Astrocyte of the spinal cord (primary cell): ENCODE measurements around the gene ITCH.
"Not testable (repeated sequence)": the region's sequence is repeated elsewhere in the genome, so short reads cannot be mapped to it uniquely, and the experiment has no call there.

Source experiments
- DNase-seq: peaks from one replicate; pipeline ENCODE4 v3.0.0; 2011; ENCODE audit warnings: low read depth, low spot score
- H3K4me3 ChIP-seq: 2 replicates; pipeline ENCODE4 v1.5.1; 2011; ENCODE audit warnings: low read depth, mild to moderate bottlenecking, low read length, moderate library complexity
- in situ Hi-C: cut with HindIII; loops from 2 replicates; pipeline ENCODE4 v1.10.0; 2017; ENCODE audit warnings: low sequenced_read_pairs
- TF ChIP-seq, protein P1 (sequence below): IDR thresholded peaks from 2 replicates; pipeline ENCODE4 v1.5.1; 2012; ENCODE audit warnings: low read depth, mild to moderate bottlenecking, low read length, inconsistent platforms

ITCH gene

DNA sequence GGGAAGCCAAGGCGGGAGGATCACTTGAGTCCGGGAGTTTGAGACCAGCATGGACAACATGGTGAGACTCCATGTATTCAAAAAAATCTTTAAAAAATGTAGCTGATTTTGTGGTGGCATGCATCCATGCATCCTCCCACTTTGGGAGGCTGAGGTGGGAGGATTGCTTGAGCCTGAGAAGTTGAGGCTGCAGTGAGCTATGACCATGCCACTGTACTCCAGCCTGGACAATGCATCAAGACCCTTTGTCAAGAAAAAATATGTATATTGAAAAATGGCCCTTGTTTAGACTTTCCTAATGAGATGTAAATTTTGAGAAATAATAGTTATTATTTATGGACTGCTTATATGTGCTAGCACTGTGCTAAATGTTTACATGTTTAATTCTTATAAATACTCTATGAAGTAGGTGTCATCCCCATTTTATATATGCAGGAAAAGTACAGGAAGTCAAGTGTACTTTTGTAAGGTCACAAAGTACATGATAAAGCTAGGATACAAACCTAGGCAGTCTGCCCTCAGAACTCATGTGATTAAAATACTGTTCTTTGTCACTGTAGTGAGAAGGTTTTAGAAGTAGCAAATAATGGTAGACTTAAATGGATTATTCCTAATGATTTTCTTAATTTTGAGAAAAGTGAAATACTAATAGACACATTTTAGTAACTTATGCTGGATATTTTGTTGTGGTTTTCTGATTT is 58.8 kb downstream of the ITCH start:
- in situ Hi-C loops, result no loop called here
- DNase-seq, result no peak
- H3K4me3 ChIP-seq, result no peak overlapping the region
- TF ChIP-seq, protein P1, sequence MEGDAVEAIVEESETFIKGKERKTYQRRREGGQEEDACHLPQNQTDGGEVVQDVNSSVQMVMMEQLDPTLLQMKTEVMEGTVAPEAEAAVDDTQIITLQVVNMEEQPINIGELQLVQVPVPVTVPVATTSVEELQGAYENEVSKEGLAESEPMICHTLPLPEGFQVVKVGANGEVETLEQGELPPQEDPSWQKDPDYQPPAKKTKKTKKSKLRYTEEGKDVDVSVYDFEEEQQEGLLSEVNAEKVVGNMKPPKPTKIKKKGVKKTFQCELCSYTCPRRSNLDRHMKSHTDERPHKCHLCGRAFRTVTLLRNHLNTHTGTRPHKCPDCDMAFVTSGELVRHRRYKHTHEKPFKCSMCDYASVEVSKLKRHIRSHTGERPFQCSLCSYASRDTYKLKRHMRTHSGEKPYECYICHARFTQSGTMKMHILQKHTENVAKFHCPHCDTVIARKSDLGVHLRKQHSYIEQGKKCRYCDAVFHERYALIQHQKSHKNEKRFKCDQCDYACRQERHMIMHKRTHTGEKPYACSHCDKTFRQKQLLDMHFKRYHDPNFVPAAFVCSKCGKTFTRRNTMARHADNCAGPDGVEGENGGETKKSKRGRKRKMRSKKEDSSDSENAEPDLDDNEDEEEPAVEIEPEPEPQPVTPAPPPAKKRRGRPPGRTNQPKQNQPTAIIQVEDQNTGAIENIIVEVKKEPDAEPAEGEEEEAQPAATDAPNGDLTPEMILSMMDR, result no peak

DNA sequence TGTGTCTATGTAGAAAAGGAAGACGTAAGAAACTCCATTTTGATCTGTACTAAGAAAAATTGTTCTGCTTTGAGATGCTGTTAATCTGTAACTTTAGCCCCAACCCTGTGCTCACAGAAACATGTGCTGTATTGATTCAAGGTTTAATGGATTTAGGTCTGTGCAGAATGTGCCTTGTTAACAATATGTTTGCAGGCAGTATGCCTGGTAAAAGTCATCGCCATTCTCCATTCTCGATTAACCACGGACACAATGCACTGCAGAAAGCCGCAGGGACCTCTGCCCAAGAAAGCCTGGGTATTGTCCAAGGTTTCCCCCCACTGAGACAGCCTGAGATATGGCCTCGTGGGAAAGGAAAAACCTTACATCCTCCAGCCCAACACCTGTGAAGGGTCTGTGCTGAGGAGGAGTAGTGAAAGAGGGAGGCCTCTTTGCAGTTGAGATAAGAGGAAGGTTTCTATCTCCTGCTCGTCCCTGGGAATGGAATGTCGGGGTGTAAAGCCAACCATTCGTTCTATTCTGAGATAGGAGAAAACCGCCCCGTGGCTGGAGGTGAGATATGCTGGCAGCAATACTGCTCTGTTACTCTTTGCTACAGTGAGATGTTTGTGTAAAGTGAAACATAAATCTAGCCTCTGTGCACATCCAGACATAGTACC is 62.1 kb downstream of the ITCH start:
- in situ Hi-C loops, H3K4me3 ChIP-seq, DNase-seq: not testable (repeated sequence)

DNA sequence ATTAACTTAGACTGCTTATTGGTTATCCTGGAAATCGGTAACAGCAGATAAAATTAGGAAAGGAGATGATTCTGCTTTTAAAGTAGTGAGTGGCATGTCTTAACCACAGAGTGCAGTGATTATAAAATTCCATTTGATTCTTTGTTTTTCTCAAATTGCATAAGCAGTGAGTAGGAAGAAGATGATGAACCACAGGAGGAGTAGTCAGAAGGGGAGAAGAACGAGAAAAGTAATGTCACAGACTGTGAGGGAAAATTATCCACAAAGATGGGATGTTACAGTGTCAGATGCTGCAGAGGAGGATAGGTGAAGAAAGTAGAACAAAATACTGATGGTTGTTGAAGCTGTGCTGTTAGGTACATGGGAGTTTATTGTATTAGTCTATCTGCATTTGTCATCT is 63.0 kb downstream of the ITCH start:
- H3K4me3 ChIP-seq, result no peak overlapping the region
- TF ChIP-seq, protein P1, result no peak
- in situ Hi-C loops, result no loop called here
- no peak for DNase-seq

DNA sequence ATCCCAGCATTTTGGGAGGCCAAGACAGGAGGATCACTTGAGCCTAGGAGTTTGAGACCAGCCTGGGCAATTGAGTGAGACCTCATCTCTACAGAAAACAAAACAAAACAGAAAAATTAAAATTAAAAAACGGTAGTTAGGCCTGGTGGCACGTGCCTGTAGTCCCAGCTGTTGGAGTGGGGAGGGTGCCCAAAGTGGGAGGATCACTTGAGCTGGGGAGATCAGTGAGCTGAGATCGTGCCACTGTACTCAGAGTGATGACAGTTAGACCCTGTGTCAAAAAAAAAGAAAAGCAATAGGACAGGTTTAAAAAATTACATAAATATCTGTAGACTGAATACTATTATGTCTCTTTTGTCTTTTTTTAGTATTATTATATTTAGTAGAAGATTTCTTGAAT is 64.3 kb downstream of the ITCH start:
- no peak overlapping the region for H3K4me3 ChIP-seq
- no peak for DNase-seq
- TF ChIP-seq, protein P1, result no peak
- in situ Hi-C loops, result no loop called here

DNA sequence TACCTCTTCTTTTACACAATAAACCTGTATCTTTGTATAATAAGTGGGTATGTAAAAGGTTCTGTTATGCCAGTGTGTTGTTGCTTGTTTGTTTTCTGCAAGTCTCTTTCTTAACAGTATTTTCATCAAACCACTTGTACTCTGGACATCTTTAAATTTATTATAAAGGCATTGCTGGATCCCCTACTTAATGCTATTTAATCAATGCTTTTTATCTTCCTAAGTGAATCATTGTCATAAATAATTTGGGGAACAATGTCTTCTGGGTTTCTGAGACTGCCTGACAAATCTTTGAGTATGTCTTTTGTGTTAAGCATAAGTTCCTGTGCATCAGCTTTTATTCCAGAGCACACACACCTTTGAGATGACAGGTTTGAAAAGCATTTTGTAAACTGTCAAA is 64.7 kb downstream of the ITCH start:
- no peak for DNase-seq
- in situ Hi-C loops, result no loop called here

DNA sequence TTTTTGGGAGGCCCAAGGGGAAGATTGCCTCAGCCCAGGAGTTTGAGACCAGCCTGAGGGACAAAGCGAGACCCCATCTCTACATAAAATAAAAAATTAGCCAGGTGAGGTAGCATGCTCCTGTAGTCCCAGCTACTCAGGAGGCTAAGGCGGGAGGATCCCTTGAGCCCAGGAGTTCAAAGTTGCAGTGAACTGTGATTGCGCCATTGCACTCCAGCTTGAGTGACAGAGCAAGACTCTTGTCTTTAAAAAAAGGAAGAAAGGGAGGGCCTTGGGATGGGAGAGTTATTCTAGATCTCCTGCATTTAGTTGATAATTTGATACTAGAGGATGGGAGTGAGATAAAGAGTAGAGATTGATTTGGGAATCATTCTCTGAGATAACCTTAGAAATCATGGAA is 68.1 kb downstream of the ITCH start:
- in situ Hi-C loops, result no loop called here
- TF ChIP-seq, protein P1, result no peak
- H3K4me3 ChIP-seq, result no peak overlapping the region
- DNase-seq, result no peak

More for the DNA sequence above, 64.7 kb downstream of the ITCH start:
- H3K4me3 ChIP-seq, result no peak overlapping the region
- TF ChIP-seq, protein P1, result no peak

DNA sequence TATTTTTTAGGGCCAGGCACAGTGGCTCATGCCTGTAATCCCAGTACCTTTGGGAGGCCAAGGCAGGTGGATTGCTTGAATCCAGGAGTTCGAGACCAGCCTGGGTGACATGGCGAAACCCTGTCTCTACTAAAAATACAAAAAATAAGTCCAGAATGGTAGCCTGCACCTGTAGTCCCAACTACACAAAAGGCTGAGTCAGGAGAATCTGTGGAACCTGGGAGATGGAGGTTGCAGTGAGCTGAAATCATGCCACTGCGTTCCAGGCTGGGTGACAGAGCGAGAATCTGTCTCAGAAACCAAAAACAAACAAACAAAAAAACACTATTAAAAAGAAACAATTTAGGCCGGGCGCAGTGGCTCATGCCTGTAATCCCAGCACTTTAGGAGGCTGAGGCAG is 69.6 kb downstream of the ITCH start:
- DNase-seq, H3K4me3 ChIP-seq, in situ Hi-C loops: not testable (repeated sequence)

DNA sequence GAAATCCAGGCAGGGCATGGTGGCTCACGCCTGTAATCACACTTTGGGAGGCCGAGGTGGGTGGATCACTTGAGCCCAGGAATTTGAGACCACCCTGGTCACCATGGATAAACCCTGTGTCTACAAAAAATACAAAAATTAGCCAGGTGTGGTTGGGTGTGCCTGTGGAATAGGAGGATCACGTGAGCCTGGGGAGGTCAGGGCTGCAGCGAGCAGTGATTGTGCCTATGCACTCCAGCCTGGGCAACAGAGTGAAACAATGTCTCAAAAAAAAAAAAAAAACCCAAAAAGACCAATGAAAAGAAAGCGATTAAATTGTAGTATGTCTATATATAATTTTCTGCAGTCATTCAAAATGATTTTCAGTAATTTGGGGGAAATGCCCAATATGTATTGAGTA is 70.3 kb downstream of the ITCH start:
- in situ Hi-C loops, result no loop called here

More for the DNA sequence above, 70.3 kb downstream of the ITCH start:
- TF ChIP-seq, protein P1, result no peak
- H3K4me3 ChIP-seq, result no peak overlapping the region
- DNase-seq, result no peak
